Measurements from ENCODE around the gene DENND10.
"Not testable (repeated sequence)": the region's sequence is repeated elsewhere in the genome, so short reads cannot be mapped to it uniquely, and the experiment has no call there.

The DENND10 gene

GRCh38 chr10:119096641-119097415 lies 7.1 kb upstream of the DENND10 start:
- FAIRE-seq; DNase-seq (ENCODE audit: low spot score): not testable (repeated sequence)

GRCh38 chr10:119098576-119098975 lies 5.3 kb upstream of the DENND10 start:
- FAIRE-seq (no peak), DNase-seq (ENCODE audit: low spot score) (no peak)

GRCh38 chr10:119100434-119101238 lies 3.3 kb upstream of the DENND10 start:
- DNase-seq (ENCODE audit: low spot score) (no peak), FAIRE-seq (no peak)

GRCh38 chr10:119101366-119102098 lies 2.4 kb upstream of the DENND10 start:
- DNase-seq (ENCODE audit: low spot score) (no peak), FAIRE-seq (no peak)

- FAIRE-seq (no peak), DNase-seq (ENCODE audit: low spot score) (no peak)
Observed at GRCh38 chr10:119103241-119103902, 541 bp upstream of the DENND10 start.

- DNase-seq (ENCODE audit: low spot score) (no peak), FAIRE-seq (no peak)
Observed at GRCh38 chr10:119104654-119105015, 722 bp downstream of the DENND10 start.

GRCh38 chr10:119105155-119105554 lies 1.2 kb downstream of the DENND10 start:
- DNase-seq (ENCODE audit: low spot score): no peak
- no peak for FAIRE-seq

- not testable (repeated sequence) for DNase-seq (ENCODE audit: low spot score); FAIRE-seq
Observed at GRCh38 chr10:119105899-119106298, 2.0 kb downstream of the DENND10 start.

- DNase-seq (ENCODE audit: low spot score): not testable (repeated sequence)
Observed at GRCh38 chr10:119107106-119107505, 3.2 kb downstream of the DENND10 start.

GRCh38 chr10:119107771-119108170 lies 3.9 kb downstream of the DENND10 start:
- not testable (repeated sequence) for DNase-seq (ENCODE audit: low spot score); FAIRE-seq

More at GRCh38 chr10:119107106-119107505, 3.2 kb downstream of the DENND10 start:
- FAIRE-seq: not testable (repeated sequence)

GRCh38 chr10:119112056-119112455 lies 8.1 kb downstream of the DENND10 start:
- FAIRE-seq (no peak), DNase-seq (ENCODE audit: low spot score) (no peak)

GRCh38 chr10:119113751-119114732 lies 10.1 kb downstream of the DENND10 start:
- no peak for DNase-seq (ENCODE audit: low spot score)
- FAIRE-seq: no peak

- FAIRE-seq (no peak), DNase-seq (ENCODE audit: low spot score) (no peak)
Observed at GRCh38 chr10:119115926-119116325, 12.0 kb downstream of the DENND10 start.

- DNase-seq (ENCODE audit: low spot score): no peak
- no peak for FAIRE-seq
Observed at GRCh38 chr10:119116326-119116951, 12.5 kb downstream of the DENND10 start.

- no peak for DNase-seq (ENCODE audit: low spot score)
- no peak for FAIRE-seq
Observed at GRCh38 chr10:119118231-119118630, 14.3 kb downstream of the DENND10 start.

- DNase-seq (ENCODE audit: low spot score) (no peak), FAIRE-seq (no peak)
Observed at GRCh38 chr10:119119400-119119799, 15.5 kb downstream of the DENND10 start.

- FAIRE-seq (peak; percentile 89), DNase-seq (ENCODE audit: low spot score) (peak; percentile 60)
Observed at GRCh38 chr10:119120413-119120867, 16.5 kb downstream of the DENND10 start.

GRCh38 chr10:119120875-119121274 lies 17.0 kb downstream of the DENND10 start:
- FAIRE-seq (no peak), DNase-seq (ENCODE audit: low spot score) (no peak)

GRCh38 chr10:119125942-119126341 lies 22.0 kb downstream of the DENND10 start:
- no peak for FAIRE-seq
- no peak for DNase-seq (ENCODE audit: low spot score)

Measured in RCC 7860 (cell line).